Measurements from ENCODE around the gene NPHS2.

Gene NPHS2

GRCh38 chr1:179575497-179576314, at the start of gene NPHS2:
NPHS2 (minus strand) TSS chr1:179575948; CDS start chr1:179575864, 84 bp downstream.
- H3K36me3 ChIP-seq = no peaks in the 10 kb centered on the region
- H3K27ac ChIP-seq = no peak within 1 kb of the TSS
- no peak for TF ChIP-seq CTCF (IDR thresholded peaks at IDR 0.05)
- peak within 1 kb of the TSS in 1 of 2 experiments; percentile 13 for H3K4me3 ChIP-seq (ENCODE audit: low read depth in 1 of 2, low read length in 1 of 2)
- H3K27me3 ChIP-seq = peaks cover 70% of the 10 kb centered on the region
- peaks cover 0 to 8% of the 10 kb centered on the region in 2 experiments for H3K4me1 ChIP-seq (ENCODE audit: control insufficient read depth in 1 of 2, insufficient read depth in 1 of 2, low read depth in 1 of 2, low read length in 1 of 2)
- H3K9me3 ChIP-seq = no peaks in the 10 kb centered on the region

GRCh38 chr1:179612361-179612760, 36.6 kb upstream of the NPHS2 start:
- Histone ChIP-seq H3K4me1 (ENCODE audit: control insufficient read depth in 1 of 2, insufficient read depth in 1 of 2, low read depth in 1 of 2, low read length in 1 of 2) (no peaks in the 10 kb centered on the region), H3K27me3 (no peaks in the 10 kb centered on the region), H3K27ac (no peak overlapping the region), H3K36me3 (no peaks in the 10 kb centered on the region), H3K9me3 (no peaks in the 10 kb centered on the region), H3K4me3 (ENCODE audit: low read depth in 1 of 2, low read length in 1 of 2) (no peak overlapping the region)
- TF ChIP-seq CTCF (IDR thresholded peaks at IDR 0.05) = no peak

GRCh38 chr1:179601093-179601492, 25.3 kb upstream of the NPHS2 start:
- Histone ChIP-seq H3K4me3 (ENCODE audit: low read depth in 1 of 2, low read length in 1 of 2) (no peak overlapping the region), H3K4me1 (ENCODE audit: control insufficient read depth in 1 of 2, insufficient read depth in 1 of 2, low read depth in 1 of 2, low read length in 1 of 2) (no peaks in the 10 kb centered on the region), H3K36me3 (no peaks in the 10 kb centered on the region), H3K9me3 (no peaks in the 10 kb centered on the region), H3K27me3 (no peaks in the 10 kb centered on the region), H3K27ac (no peak overlapping the region)
- TF ChIP-seq CTCF (IDR thresholded peaks at IDR 0.05) = no peak

GRCh38 chr1:179599623-179600249, 24.0 kb upstream of the NPHS2 start:
- peaks cover 5% of the 10 kb centered on the region for H3K27me3 ChIP-seq
- H3K27ac ChIP-seq = no peak overlapping the region
- H3K9me3 ChIP-seq = no peaks in the 10 kb centered on the region
- no peak for TF ChIP-seq CTCF (IDR thresholded peaks at IDR 0.05)
- no peaks in the 10 kb centered on the region for H3K36me3 ChIP-seq
- H3K4me3 ChIP-seq (ENCODE audit: low read depth in 1 of 2, low read length in 1 of 2) = no peak overlapping the region
- H3K4me1 ChIP-seq (ENCODE audit: control insufficient read depth in 1 of 2, insufficient read depth in 1 of 2, low read depth in 1 of 2, low read length in 1 of 2) = no peaks in the 10 kb centered on the region

GRCh38 chr1:179598631-179599030, 22.9 kb upstream of the NPHS2 start:
- TF ChIP-seq CTCF (IDR thresholded peaks at IDR 0.05) = no peak
- Histone ChIP-seq H3K27me3 (peaks cover 16% of the 10 kb centered on the region), H3K4me1 (ENCODE audit: control insufficient read depth in 1 of 2, insufficient read depth in 1 of 2, low read depth in 1 of 2, low read length in 1 of 2) (no peaks in the 10 kb centered on the region), H3K36me3 (no peaks in the 10 kb centered on the region), H3K4me3 (ENCODE audit: low read depth in 1 of 2, low read length in 1 of 2) (no peak overlapping the region), H3K9me3 (no peaks in the 10 kb centered on the region), H3K27ac (no peak overlapping the region)

Measured in neutrophil (primary cell).